CD8-positive, alpha-beta memory T cell (primary cell): ENCODE measurements around the gene PDCD6IP. TPM values are rescaled to one million over a fixed set of nuclear protein-coding genes. Genes with fewer than 3 reads are reported as not detected.
"Not testable (repeated sequence)": the region's sequence is repeated elsewhere in the genome, so short reads cannot be mapped to it uniquely, and the experiment has no call there.

Experiments
- CTCF ChIA-PET: fragments of 350-600 bp; sonication (Branson Sonifier 250); formaldehyde crosslinking; loops from one replicate; lab custom pipeline; 2021; ENCODE audit warnings: antibody characterized with exemption; lab: Charles Lee
- POLR2A ChIA-PET: fragments of 350-600 bp; sonication (Branson Sonifier 250); formaldehyde crosslinking; loops from one replicate; lab custom pipeline; 2021; ENCODE audit warnings: antibody characterized with exemption; lab: Charles Lee
- DNase-seq, 5 donors: peaks; one replicate each; pipeline versions ENCODE4 v3.0.0 to v3.0.0-alpha.2; 2020 to 2022; ENCODE audit warnings: mixed read lengths in 1 of 5
- H3K27ac ChIP-seq: one replicate; pipeline ENCODE4 v1.7.0; 2013; ENCODE audit warnings: low read depth, mild to moderate bottlenecking, low read length, moderate library complexity
- H3K27me3 ChIP-seq: 2 replicates; pipeline ENCODE4 v1.7.0; 2013; ENCODE audit warnings: low read length, mild to moderate bottlenecking; ENCODE audit not compliant: insufficient read depth, poor library complexity, severe bottlenecking
- H3K36me3 ChIP-seq: 2 replicates; pipeline ENCODE4 v1.7.0; 2013; ENCODE audit warnings: mild to moderate bottlenecking, low read length, moderate library complexity; ENCODE audit not compliant: insufficient read depth
- H3K4me1 ChIP-seq: 2 replicates; pipeline ENCODE4 v1.7.0; 2013; ENCODE audit warnings: mild to moderate bottlenecking, low read length, moderate library complexity; ENCODE audit not compliant: insufficient read depth
- H3K4me3 ChIP-seq: 2 replicates; pipeline ENCODE4 v1.7.0; 2013; ENCODE audit warnings: mild to moderate bottlenecking, low read length
- H3K9me3 ChIP-seq: 2 replicates; pipeline ENCODE4 v1.7.0; 2013; ENCODE audit warnings: mild to moderate bottlenecking, low read length
- H3K27ac Mint-ChIP-seq, 8 donors: one replicate each; pipeline ENCODE4 v1.8.0; 2020 to 2021; ENCODE audit warnings: mixed read lengths in 8 of 8, mild to moderate bottlenecking in 6 of 8, inconsistent platforms in 3 of 8, moderate library complexity in 3 of 8
- H3K27me3 Mint-ChIP-seq, 2 donors: one replicate each; pipeline ENCODE4 v1.8.0; 2020 to 2021; ENCODE audit warnings: mixed read lengths in 2 of 2, mild to moderate bottlenecking in 1 of 2, moderate library complexity in 1 of 2
- H3K36me3 Mint-ChIP-seq, 3 donors: one replicate each; pipeline ENCODE4 v1.8.0; 2020 to 2021; ENCODE audit warnings: mixed read lengths in 3 of 3, inconsistent platforms in 1 of 3, mild to moderate bottlenecking in 1 of 3
- H3K4me1 Mint-ChIP-seq, 3 donors: one replicate each; pipeline ENCODE4 v1.8.0; 2020 to 2021; ENCODE audit warnings: mixed read lengths in 3 of 3, inconsistent platforms in 1 of 3, mild to moderate bottlenecking in 1 of 3
- H3K4me3 Mint-ChIP-seq, 7 donors: one replicate each; pipeline ENCODE4 v1.8.0; 2020 to 2021; ENCODE audit warnings: mixed read lengths in 7 of 7, mild to moderate bottlenecking in 6 of 7, moderate library complexity in 4 of 7, inconsistent platforms in 2 of 7
- H3K9me3 Mint-ChIP-seq, 5 donors: one replicate each; pipeline ENCODE4 v1.8.0; 2020 to 2022; ENCODE audit warnings: mixed read lengths in 5 of 5, mild to moderate bottlenecking in 3 of 5, moderate library complexity in 2 of 5, inconsistent platforms in 1 of 5
- polyA plus RNA-seq: library from polyadenylated mRNA; unstranded; fragments of 300-500 nt; fragmentation: Illumina TruSeq; gene quantifications from one replicate; pipeline ENCODE4 v1.2.3, GENCODE V29; 2021
- total RNA-seq, 2 experiments: library from RNA; stranded (reverse); gene quantifications; one replicate each; pipeline ENCODE4 v1.2.3, GENCODE V29; 2021

The PDCD6IP gene
- total and polyA plus RNA-seq, 3 experiments from 2014 or later: 71.4 to 163 (median 162) TPM

- H3K4me1 Mint-ChIP-seq: peaks cover 34 to 55% (median 50%) of the 10 kb centered on the region in 3 donors
- H3K4me1 ChIP-seq: peaks cover 5% of the 10 kb centered on the region
- H3K36me3 ChIP-seq: peaks cover 8% of the 10 kb centered on the region
- H3K27ac Mint-ChIP-seq: peak overlapping the region; percentile 25 to 86 (median 72)
- H3K9me3 Mint-ChIP-seq: no peaks in the 10 kb centered on the region
- no peaks in the 10 kb centered on the region for H3K27me3 Mint-ChIP-seq
- no peak overlapping the region for H3K4me3 ChIP-seq
- DNase-seq: no peak
- ChIA-PET POLR2A (no interaction called here), CTCF (no interaction called here)
- no peak overlapping the region for H3K27ac ChIP-seq
- no peaks in the 10 kb centered on the region for H3K27me3 ChIP-seq
- H3K36me3 Mint-ChIP-seq: peaks cover 15 to 68% (median 27%) of the 10 kb centered on the region in 3 donors
- H3K9me3 ChIP-seq: no peaks in the 10 kb centered on the region
- H3K4me3 Mint-ChIP-seq: peak overlapping the region in 2 of 7 donors; percentile 2 to 4
Observed at GRCh38 chr3:33833408-33834095, 35.1 kb downstream of the PDCD6IP start.

DNA sequence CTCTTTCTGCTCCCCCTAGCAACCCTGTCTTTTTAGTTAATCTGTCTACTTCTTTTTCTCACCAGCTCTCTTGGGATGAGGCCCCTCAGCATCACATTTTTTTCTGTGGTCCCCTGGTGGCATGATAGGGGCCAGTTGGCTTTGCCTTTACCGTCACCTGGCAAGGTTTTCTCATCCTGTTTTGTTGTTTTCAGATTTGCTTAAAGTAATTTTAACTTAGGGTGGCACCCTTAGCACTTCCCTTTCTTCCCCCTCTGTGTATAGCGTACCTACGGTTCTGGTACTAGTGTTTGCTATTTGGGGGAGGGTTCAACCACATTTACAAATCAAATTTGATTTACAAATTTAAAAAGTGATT is 35.6 kb downstream of the PDCD6IP start:
- Histone ChIP-seq H3K27ac (no peak overlapping the region), H3K27me3 (no peaks in the 10 kb centered on the region), H3K4me1 (peaks cover 5% of the 10 kb centered on the region), H3K9me3 (no peaks in the 10 kb centered on the region), H3K4me3 (no peak overlapping the region), H3K36me3 (peaks cover 5% of the 10 kb centered on the region)
- CTCF ChIA-PET: no interaction called here
- POLR2A ChIA-PET: no interaction called here
- peak overlapping the region; percentile 19 to 86 (median 66) for H3K27ac Mint-ChIP-seq
- peaks cover 32 to 52% (median 51%) of the 10 kb centered on the region in 3 donors for H3K4me1 Mint-ChIP-seq
- H3K9me3 Mint-ChIP-seq: no peaks in the 10 kb centered on the region
- H3K4me3 Mint-ChIP-seq: peak overlapping the region in 3 of 7 donors; percentile 2 to 11 (median 4)
- H3K36me3 Mint-ChIP-seq: peaks cover 16 to 68% (median 25%) of the 10 kb centered on the region in 3 donors
- H3K27me3 Mint-ChIP-seq: no peaks in the 10 kb centered on the region
- no peak for DNase-seq

- H3K4me1 ChIP-seq, H3K36me3 ChIP-seq, H3K27me3 ChIP-seq, H3K4me3 Mint-ChIP-seq, H3K4me3 ChIP-seq, POLR2A ChIA-PET, H3K9me3 ChIP-seq, H3K9me3 Mint-ChIP-seq, DNase-seq, H3K27ac Mint-ChIP-seq, CTCF ChIA-PET, H3K27ac ChIP-seq, H3K27me3 Mint-ChIP-seq: not testable (repeated sequence)
- Mint-ChIP-seq H3K36me3 (peaks cover 16 to 67% (median 28%) of the 10 kb centered on the region in 3 donors), H3K4me1 (peaks cover 23 to 30% (median 28%) of the 10 kb centered on the region in 3 donors)
Observed at GRCh38 chr3:33837182-33837581, 38.8 kb downstream of the PDCD6IP start.

DNA sequence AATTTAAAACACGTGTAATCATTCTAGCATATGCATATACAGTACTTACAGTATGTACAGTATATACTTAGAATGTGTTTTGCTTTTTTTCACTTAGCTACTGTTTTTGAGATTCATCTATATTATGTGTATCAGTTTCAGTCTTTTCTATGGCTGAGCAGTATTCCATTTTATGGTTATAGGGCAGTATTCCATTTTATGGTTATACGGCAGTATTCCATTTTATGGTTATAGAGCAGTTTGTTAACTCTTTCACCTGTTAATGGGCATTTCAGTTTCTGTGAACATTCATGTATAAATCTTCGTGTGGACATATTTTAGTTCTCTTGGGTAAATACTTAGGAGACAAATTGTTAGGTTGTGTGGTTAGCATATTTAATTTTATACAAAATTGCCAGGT is 40.9 kb downstream of the PDCD6IP start:
- Histone ChIP-seq H3K9me3 (no peaks in the 10 kb centered on the region), H3K27ac (no peak overlapping the region), H3K4me3 (no peak overlapping the region), H3K27me3 (no peaks in the 10 kb centered on the region), H3K36me3 (peaks cover 5% of the 10 kb centered on the region), H3K4me1 (no peaks in the 10 kb centered on the region)
- H3K36me3 Mint-ChIP-seq: peaks cover 16 to 68% (median 28%) of the 10 kb centered on the region in 3 donors
- DNase-seq: no peak
- ChIA-PET CTCF (no interaction called here), POLR2A (no interaction called here)
- H3K27ac Mint-ChIP-seq: peak overlapping the region in 5 of 8 donors; percentile 15 to 89 (median 24)
- H3K27me3 Mint-ChIP-seq: no peaks in the 10 kb centered on the region
- peaks cover 7 to 10% (median 9%) of the 10 kb centered on the region in 3 donors for H3K4me1 Mint-ChIP-seq
- no peaks in the 10 kb centered on the region for H3K9me3 Mint-ChIP-seq
- H3K4me3 Mint-ChIP-seq: no peak overlapping the region

DNA sequence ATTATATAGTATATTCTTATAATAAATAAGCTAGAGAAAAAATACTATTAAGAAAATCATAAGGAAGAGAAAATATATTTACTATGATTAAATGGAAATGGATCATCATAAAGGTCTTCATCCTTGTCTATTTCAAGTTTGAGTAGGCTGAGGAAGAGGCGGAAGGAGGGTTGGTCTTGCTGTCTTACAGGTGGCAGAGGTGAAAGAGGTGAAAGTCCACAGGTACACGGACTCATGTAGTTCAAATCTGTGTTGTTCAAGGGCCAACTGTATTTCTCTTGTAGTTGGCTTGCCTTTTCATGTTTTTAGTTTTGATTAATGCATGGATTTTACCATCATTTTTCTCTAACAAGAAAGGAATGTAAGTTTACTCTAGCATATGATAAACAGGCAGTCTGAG is 41.7 kb downstream of the PDCD6IP start:
- H3K9me3 ChIP-seq: no peaks in the 10 kb centered on the region
- peaks cover 16 to 69% (median 27%) of the 10 kb centered on the region in 3 donors for H3K36me3 Mint-ChIP-seq
- no peaks in the 10 kb centered on the region for H3K9me3 Mint-ChIP-seq
- no peak overlapping the region for H3K27ac ChIP-seq
- no peak for DNase-seq
- no peak overlapping the region for H3K4me3 ChIP-seq
- H3K27me3 ChIP-seq: no peaks in the 10 kb centered on the region
- no peaks in the 10 kb centered on the region for H3K4me1 ChIP-seq
- no peak overlapping the region for H3K4me3 Mint-ChIP-seq
- H3K27me3 Mint-ChIP-seq: no peaks in the 10 kb centered on the region
- peaks cover 4 to 5% (median 4%) of the 10 kb centered on the region in 3 donors for H3K4me1 Mint-ChIP-seq
- peak overlapping the region in 4 of 8 donors; percentile 7 to 63 (median 16) for H3K27ac Mint-ChIP-seq
- POLR2A ChIA-PET: no interaction called here
- peaks cover 7% of the 10 kb centered on the region for H3K36me3 ChIP-seq
- CTCF ChIA-PET: no interaction called here

GRCh38 chr3:33848624-33849347 is 50.4 kb downstream of the PDCD6IP start:
- peaks cover 4% of the 10 kb centered on the region for H3K36me3 ChIP-seq

DNA sequence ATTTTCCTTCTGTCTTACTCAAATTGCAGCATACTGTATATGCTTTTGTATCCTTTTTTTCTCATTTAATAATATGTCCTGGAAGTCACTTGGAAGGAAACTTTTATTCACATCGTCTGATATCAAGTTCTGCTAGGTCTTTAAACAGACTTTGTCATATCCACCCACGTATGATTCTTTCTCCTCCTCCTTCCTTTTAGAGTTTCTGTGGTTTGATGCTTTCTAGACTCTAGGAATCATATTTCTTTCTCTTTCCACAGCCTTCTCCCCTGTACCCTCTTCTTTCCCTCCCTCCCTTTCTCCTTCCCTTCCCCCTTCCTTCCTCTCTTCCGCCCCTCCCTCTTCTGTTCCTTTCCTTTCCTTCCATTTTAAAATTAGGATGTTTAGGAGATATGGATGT is 52.2 kb downstream of the PDCD6IP start:
- peaks cover 30% of the 10 kb centered on the region for H3K4me1 ChIP-seq
- H3K27me3 ChIP-seq, H3K27me3 Mint-ChIP-seq, POLR2A ChIA-PET, H3K9me3 Mint-ChIP-seq, H3K4me3 ChIP-seq, CTCF ChIA-PET, DNase-seq, H3K27ac ChIP-seq, H3K36me3 ChIP-seq, H3K4me3 Mint-ChIP-seq, H3K9me3 ChIP-seq: not testable (repeated sequence)
- peak overlapping the region in 7 of 8 donors; percentile 19 to 86 (median 36) for H3K27ac Mint-ChIP-seq
- H3K4me1 Mint-ChIP-seq: peaks cover 45 to 71% (median 63%) of the 10 kb centered on the region in 3 donors
- H3K36me3 Mint-ChIP-seq: peaks cover 5 to 74% (median 20%) of the 10 kb centered on the region in 3 donors

More at GRCh38 chr3:33848624-33849347, 50.4 kb downstream of the PDCD6IP start:
- CTCF ChIA-PET: no interaction called here
- peak in 2 of 5 donors; percentile 34 to 75 for DNase-seq
- Mint-ChIP-seq H3K36me3 (peaks cover 4 to 69% (median 14%) of the 10 kb centered on the region in 3 donors), H3K4me3 (peak overlapping the region in 6 of 7 donors; percentile 6 to 61 (median 36)), H3K9me3 (no peaks in the 10 kb centered on the region), H3K27me3 (no peaks in the 10 kb centered on the region), H3K27ac (peak overlapping the region; percentile 39 to 93 (median 76)), H3K4me1 (peaks cover 34 to 55% (median 47%) of the 10 kb centered on the region in 3 donors)
- no peaks in the 10 kb centered on the region for H3K27me3 ChIP-seq
- no peak overlapping the region for H3K27ac ChIP-seq
- POLR2A ChIA-PET: no interaction called here
- no peak overlapping the region for H3K4me3 ChIP-seq
- peaks cover 30% of the 10 kb centered on the region for H3K4me1 ChIP-seq
- no peaks in the 10 kb centered on the region for H3K9me3 ChIP-seq

DNA sequence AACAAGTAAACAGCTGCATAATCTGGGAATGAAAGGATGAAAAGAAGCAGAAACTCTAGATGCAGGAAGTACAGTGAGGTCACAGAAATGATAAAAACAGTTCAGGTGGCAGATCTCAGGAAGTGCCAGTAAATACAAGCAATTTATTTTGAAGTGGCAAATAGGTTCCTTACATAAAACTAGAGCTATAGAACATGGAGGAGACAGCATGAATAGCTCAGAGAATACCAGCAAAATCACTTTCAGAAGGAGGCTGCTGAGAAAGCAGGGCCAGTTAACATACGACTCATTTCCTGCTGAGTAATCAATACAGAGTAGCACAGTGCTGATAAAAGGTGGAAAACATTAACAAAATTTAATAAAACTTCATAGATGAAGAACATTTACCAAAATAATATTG is 57.0 kb downstream of the PDCD6IP start:
- H3K27ac ChIP-seq, H3K36me3 ChIP-seq, CTCF ChIA-PET, DNase-seq, H3K27me3 Mint-ChIP-seq, H3K27me3 ChIP-seq, H3K9me3 ChIP-seq, POLR2A ChIA-PET, H3K9me3 Mint-ChIP-seq, H3K4me3 Mint-ChIP-seq, H3K4me1 ChIP-seq, H3K4me3 ChIP-seq: not testable (repeated sequence)
- Mint-ChIP-seq H3K4me1 (peaks cover 21 to 40% (median 33%) of the 10 kb centered on the region in 3 donors), H3K27ac (peak overlapping the region; percentile 7 to 91 (median 54)), H3K36me3 (peaks cover 11 to 69% (median 30%) of the 10 kb centered on the region in 3 donors)
